Lower lobe of right lung (tissue), 2 donors: ENCODE results near the gene HMGXB3. TPM values are rescaled to one million over a fixed set of nuclear protein-coding genes. Genes with fewer than 3 reads are reported as not detected.

ENCODE experiments used
- ATAC-seq, 2 donors: fragments of 200-7000 bp; cut with Tn5 transposase; one replicate each; pipeline ENCODE4 v1.9.1; 2020 to 2022; ENCODE audit warnings: mild to moderate bottlenecking in 2 of 2, moderate library complexity in 2 of 2
- DNase-seq: peaks from one replicate; pipeline ENCODE4 v3.0.0-alpha.2; 2020
- H3K27ac ChIP-seq: fragments of 200-600 bp; one replicate; pipeline ENCODE4 v1.8.0; 2022
- H3K27me3 ChIP-seq: fragments of 200-600 bp; one replicate; pipeline ENCODE4 v1.8.0; 2022; ENCODE audit warnings: low read depth
- H3K36me3 ChIP-seq: fragments of 200-600 bp; one replicate; pipeline ENCODE4 v1.8.0; 2022; ENCODE audit warnings: mild to moderate bottlenecking
- H3K4me1 ChIP-seq: fragments of 200-600 bp; one replicate; pipeline ENCODE4 v1.8.0; 2022
- H3K4me3 ChIP-seq: fragments of 200-600 bp; one replicate; pipeline ENCODE4 v1.8.0; 2022; ENCODE audit warnings: mild to moderate bottlenecking
- H3K9me3 ChIP-seq: fragments of 200-600 bp; one replicate; pipeline ENCODE4 v1.8.0; 2022
- intact Hi-C: fragments of 100-400 bp; cut with DNase I; formaldehyde crosslinking; loops from one replicate; pipeline ENCODE4 v1.11.0; 2022
- total RNA-seq: library from RNA; stranded (reverse); fragmentation: NEBNext Ultra II Directional; extraction: Animal tissue kit (Norgen Biotek cat#: 25700); gene quantifications from one replicate; pipeline ENCODE4 v1.2.1, GENCODE V29; 2021
- TF ChIP-seq, protein P1 (sequence below): fragments of 200-600 bp; IDR thresholded peaks from one replicate; pipeline ENCODE4 v1.8.0; 2022; ENCODE audit warnings: antibody characterized with exemption, mild to moderate bottlenecking
- donor health status: DM: no; HTN: yes; CAD: no; lungs with severe emphysema.

The HMGXB3 gene
- total RNA-seq, 1 donor from 2014 or later: 28.3 TPM

- H3K4me3 ChIP-seq: peak overlapping the region; percentile 50
- no peaks in the 10 kb centered on the region for H3K27me3 ChIP-seq
- intact Hi-C loops: no loop called here
- peaks cover 16% of the 10 kb centered on the region for H3K4me1 ChIP-seq
- H3K36me3 ChIP-seq: no peaks in the 10 kb centered on the region
- ATAC-seq: no peak
- no peaks in the 10 kb centered on the region for H3K9me3 ChIP-seq
- no peak overlapping the region for H3K27ac ChIP-seq
- TF ChIP-seq, protein P1, sequence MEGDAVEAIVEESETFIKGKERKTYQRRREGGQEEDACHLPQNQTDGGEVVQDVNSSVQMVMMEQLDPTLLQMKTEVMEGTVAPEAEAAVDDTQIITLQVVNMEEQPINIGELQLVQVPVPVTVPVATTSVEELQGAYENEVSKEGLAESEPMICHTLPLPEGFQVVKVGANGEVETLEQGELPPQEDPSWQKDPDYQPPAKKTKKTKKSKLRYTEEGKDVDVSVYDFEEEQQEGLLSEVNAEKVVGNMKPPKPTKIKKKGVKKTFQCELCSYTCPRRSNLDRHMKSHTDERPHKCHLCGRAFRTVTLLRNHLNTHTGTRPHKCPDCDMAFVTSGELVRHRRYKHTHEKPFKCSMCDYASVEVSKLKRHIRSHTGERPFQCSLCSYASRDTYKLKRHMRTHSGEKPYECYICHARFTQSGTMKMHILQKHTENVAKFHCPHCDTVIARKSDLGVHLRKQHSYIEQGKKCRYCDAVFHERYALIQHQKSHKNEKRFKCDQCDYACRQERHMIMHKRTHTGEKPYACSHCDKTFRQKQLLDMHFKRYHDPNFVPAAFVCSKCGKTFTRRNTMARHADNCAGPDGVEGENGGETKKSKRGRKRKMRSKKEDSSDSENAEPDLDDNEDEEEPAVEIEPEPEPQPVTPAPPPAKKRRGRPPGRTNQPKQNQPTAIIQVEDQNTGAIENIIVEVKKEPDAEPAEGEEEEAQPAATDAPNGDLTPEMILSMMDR: no peak
- DNase-seq: no peak
These were observed 84.8 kb downstream of the HMGXB3 start for GRCh38 chr5:150085191-150085912.

- peak within 1 kb of the TSS; percentile 50 for H3K4me3 ChIP-seq
- H3K36me3 ChIP-seq: no peaks in the 10 kb centered on the region
- DNase-seq (no peak), ATAC-seq (peak in 1 of 2 donors; percentile 52)
- H3K27ac ChIP-seq: peak within 1 kb of the TSS; percentile 46
- no peaks in the 10 kb centered on the region for H3K27me3 ChIP-seq
- TF ChIP-seq, protein P1: no peak
- H3K4me1 ChIP-seq: peaks cover 16% of the 10 kb centered on the region
- intact Hi-C loops: no loop called here
- H3K9me3 ChIP-seq: no peaks in the 10 kb centered on the region
These were observed 85.6 kb downstream of the HMGXB3 start, which contains the start of gene CSF1R for GRCh38 chr5:150085950-150086715. Gene CSF1R (minus strand): TSS chr5:150086554. CDS start chr5:150086427, 127 bp downstream.

- Histone ChIP-seq H3K4me1 (no peaks in the 10 kb centered on the region), H3K27me3 (no peaks in the 10 kb centered on the region), H3K27ac (no peak overlapping the region), H3K4me3 (no peak overlapping the region), H3K36me3 (no peaks in the 10 kb centered on the region), H3K9me3 (no peaks in the 10 kb centered on the region)
- DNase-seq (no peak), ATAC-seq (no peak)
- intact Hi-C loops: no loop called here
- TF ChIP-seq, protein P1: no peak
These were observed 91.7 kb downstream of the HMGXB3 start for GRCh38 chr5:150092159-150092787.

DNA sequence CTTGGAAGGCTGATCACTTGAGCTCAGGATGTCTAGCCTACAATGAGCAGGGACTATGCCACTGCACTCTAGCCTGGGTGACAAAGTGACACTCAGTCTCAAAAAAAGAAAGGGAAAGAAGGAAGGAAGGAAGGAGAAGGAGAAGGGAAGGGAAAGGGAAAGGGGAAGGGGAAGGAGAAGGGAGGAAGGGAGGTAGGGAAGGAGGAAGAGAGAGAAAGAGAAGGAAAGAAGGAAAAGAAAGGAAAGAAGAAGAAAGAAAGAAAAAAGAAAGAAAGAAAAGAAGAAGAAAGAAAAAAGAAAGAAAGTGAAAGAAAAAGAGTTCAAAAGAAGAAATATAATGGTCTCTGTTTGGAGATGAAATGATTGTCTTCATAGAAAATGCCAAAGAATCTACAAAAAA lies 96.6 kb downstream of the HMGXB3 start:
- no peaks in the 10 kb centered on the region for H3K36me3 ChIP-seq
- intact Hi-C loops: no loop called here
- no peaks in the 10 kb centered on the region for H3K27me3 ChIP-seq
- no peak overlapping the region for H3K4me3 ChIP-seq
- H3K27ac ChIP-seq: no peak overlapping the region
- ATAC-seq: no peak
- H3K9me3 ChIP-seq: no peaks in the 10 kb centered on the region
- no peaks in the 10 kb centered on the region for H3K4me1 ChIP-seq
- no peak for DNase-seq
- TF ChIP-seq, protein P1: no peak

DNA sequence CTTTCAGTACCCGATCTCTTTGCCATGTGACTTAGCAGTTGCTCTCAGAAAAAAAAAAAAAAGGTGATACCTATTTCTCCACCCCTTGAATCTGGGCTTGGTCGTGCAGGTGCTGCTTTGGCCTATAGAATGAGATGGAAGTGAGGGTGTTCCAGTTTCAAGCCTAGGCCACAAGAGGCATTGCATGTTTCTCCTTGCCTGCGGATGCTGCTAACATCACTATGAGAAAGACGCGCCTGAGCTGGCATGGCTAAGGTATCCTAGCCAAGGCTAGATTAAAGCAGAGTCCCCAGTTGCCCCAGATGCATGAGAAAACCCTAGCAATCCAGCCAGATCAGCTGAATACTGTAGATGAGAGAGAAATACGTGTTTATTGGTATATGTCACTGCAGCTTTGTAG lies 100.5 kb downstream of the HMGXB3 start:
- DNase-seq (no peak), ATAC-seq (no peak)
- Histone ChIP-seq H3K27me3 (no peaks in the 10 kb centered on the region), H3K4me3 (no peak overlapping the region), H3K9me3 (no peaks in the 10 kb centered on the region), H3K27ac (no peak overlapping the region), H3K4me1 (peaks cover 8% of the 10 kb centered on the region), H3K36me3 (no peaks in the 10 kb centered on the region)
- TF ChIP-seq, protein P1: no peak
- intact Hi-C loops: no loop called here

Other genes with a start within 250 kb of the HMGXB3 start
- not detected for gene PDE6A, start 55.9 kb upstream of the HMGXB3 start, total RNA-seq
- 14.7 TPM for gene SLC26A2, start 40.0 kb upstream of the HMGXB3 start, total RNA-seq
- 4.8 TPM for gene TIGD6, start 85 bp upstream of the HMGXB3 start, total RNA-seq
- 78.2 TPM for gene CSF1R, start 85.8 kb downstream of the HMGXB3 start, total RNA-seq
- gene PDGFRB, start 155.1 kb downstream of the HMGXB3 start, total RNA-seq: 89.3 TPM
- not detected for gene CDX1, start 166.0 kb downstream of the HMGXB3 start, total RNA-seq
- gene SLC6A7, start 189.3 kb downstream of the HMGXB3 start, total RNA-seq: not detected